Measurements from ENCODE around the gene TEF. TPM values are rescaled to one million over a fixed set of nuclear protein-coding genes. Genes with fewer than 3 reads are reported as not detected.

The TEF gene
- total and polyA plus RNA-seq, 2 experiments from 2014 or later, result 2.3 to 7.2 TPM

DNA sequence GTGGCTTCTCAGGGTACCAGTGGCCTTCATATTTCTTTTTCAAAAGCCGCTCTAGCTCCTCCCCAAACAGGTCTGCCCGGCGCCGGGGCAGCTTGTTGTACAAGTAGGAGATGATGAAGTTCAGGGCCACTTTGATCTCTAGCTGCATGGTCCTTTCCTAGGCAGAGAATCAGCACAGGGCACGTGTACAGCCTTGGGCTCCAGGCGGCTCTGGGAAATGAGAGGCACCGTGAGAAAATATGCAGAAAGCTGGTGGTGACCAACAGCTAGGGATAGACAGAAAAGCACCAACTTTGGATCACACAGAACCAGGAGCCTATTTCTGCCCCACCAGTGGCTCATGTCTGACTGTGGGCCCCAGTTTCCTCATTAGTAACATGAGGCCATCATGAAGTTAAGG is 55.5 kb downstream of the TEF start:
- H3K36me3 ChIP-seq (ENCODE audit: insufficient read depth), result peaks cover 29% of the 10 kb centered on the region

More for the DNA sequence above, 55.5 kb downstream of the TEF start:
- no peaks in the 10 kb centered on the region for H3K4me1 ChIP-seq (ENCODE audit: insufficient read depth)
- Mint-ChIP-seq H3K36me3 (ENCODE audit: low read depth) (peaks cover 54% of the 10 kb centered on the region), H3K9me3 (no peaks in the 10 kb centered on the region), H3K4me3 (no peak overlapping the region), H3K27ac (no peak overlapping the region), H3K27me3 (ENCODE audit: insufficient read depth, low read depth, poor library complexity) (no peaks in the 10 kb centered on the region), H3K4me1 (peaks cover under 1% of the 10 kb centered on the region; the same call in 2 of the 3 replicates)
- no peak for ATAC-seq
- peaks cover 47% of the 10 kb centered on the region for H4K20me1 ChIP-seq (replicated peaks; ENCODE audit: insufficient read depth)
- no peaks in the 10 kb centered on the region for H3K27me3 ChIP-seq (ENCODE audit: insufficient read depth)
- H3K27ac ChIP-seq (ENCODE audit: low read depth), result no peak overlapping the region
- H3K4me2 ChIP-seq, result no peak overlapping the region
- TF ChIP-seq EZH2 (IDR thresholded peaks at IDR 0.05; ENCODE audit: low read depth, unreplicated experiment), result no peak
- no peak for TF ChIP-seq NANOG (IDR thresholded peaks at IDR 0.05; ENCODE audit: borderline replicate concordance)
- TF ChIP-seq JUNB (IDR thresholded peaks at IDR 0.05; ENCODE audit: unreplicated experiment), result no peak
- TF ChIP-seq, protein P1, sequence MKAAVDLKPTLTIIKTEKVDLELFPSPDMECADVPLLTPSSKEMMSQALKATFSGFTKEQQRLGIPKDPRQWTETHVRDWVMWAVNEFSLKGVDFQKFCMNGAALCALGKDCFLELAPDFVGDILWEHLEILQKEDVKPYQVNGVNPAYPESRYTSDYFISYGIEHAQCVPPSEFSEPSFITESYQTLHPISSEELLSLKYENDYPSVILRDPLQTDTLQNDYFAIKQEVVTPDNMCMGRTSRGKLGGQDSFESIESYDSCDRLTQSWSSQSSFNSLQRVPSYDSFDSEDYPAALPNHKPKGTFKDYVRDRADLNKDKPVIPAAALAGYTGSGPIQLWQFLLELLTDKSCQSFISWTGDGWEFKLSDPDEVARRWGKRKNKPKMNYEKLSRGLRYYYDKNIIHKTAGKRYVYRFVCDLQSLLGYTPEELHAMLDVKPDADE (IDR thresholded peaks at IDR 0.05), result no peak
- no peak for TF ChIP-seq ZNF114 (CRISPR knock-in tag; IDR thresholded peaks at IDR 0.05)
- no peak for TF ChIP-seq ZNF331 (CRISPR knock-in tag; IDR thresholded peaks at IDR 0.05; ENCODE audit: low read depth)
- TF ChIP-seq, protein P2, sequence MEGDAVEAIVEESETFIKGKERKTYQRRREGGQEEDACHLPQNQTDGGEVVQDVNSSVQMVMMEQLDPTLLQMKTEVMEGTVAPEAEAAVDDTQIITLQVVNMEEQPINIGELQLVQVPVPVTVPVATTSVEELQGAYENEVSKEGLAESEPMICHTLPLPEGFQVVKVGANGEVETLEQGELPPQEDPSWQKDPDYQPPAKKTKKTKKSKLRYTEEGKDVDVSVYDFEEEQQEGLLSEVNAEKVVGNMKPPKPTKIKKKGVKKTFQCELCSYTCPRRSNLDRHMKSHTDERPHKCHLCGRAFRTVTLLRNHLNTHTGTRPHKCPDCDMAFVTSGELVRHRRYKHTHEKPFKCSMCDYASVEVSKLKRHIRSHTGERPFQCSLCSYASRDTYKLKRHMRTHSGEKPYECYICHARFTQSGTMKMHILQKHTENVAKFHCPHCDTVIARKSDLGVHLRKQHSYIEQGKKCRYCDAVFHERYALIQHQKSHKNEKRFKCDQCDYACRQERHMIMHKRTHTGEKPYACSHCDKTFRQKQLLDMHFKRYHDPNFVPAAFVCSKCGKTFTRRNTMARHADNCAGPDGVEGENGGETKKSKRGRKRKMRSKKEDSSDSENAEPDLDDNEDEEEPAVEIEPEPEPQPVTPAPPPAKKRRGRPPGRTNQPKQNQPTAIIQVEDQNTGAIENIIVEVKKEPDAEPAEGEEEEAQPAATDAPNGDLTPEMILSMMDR (conservative IDR thresholded peaks at IDR 0.05; ENCODE audit: low read depth in 2 of 2), result no peak
- TF ChIP-seq, protein P3, sequence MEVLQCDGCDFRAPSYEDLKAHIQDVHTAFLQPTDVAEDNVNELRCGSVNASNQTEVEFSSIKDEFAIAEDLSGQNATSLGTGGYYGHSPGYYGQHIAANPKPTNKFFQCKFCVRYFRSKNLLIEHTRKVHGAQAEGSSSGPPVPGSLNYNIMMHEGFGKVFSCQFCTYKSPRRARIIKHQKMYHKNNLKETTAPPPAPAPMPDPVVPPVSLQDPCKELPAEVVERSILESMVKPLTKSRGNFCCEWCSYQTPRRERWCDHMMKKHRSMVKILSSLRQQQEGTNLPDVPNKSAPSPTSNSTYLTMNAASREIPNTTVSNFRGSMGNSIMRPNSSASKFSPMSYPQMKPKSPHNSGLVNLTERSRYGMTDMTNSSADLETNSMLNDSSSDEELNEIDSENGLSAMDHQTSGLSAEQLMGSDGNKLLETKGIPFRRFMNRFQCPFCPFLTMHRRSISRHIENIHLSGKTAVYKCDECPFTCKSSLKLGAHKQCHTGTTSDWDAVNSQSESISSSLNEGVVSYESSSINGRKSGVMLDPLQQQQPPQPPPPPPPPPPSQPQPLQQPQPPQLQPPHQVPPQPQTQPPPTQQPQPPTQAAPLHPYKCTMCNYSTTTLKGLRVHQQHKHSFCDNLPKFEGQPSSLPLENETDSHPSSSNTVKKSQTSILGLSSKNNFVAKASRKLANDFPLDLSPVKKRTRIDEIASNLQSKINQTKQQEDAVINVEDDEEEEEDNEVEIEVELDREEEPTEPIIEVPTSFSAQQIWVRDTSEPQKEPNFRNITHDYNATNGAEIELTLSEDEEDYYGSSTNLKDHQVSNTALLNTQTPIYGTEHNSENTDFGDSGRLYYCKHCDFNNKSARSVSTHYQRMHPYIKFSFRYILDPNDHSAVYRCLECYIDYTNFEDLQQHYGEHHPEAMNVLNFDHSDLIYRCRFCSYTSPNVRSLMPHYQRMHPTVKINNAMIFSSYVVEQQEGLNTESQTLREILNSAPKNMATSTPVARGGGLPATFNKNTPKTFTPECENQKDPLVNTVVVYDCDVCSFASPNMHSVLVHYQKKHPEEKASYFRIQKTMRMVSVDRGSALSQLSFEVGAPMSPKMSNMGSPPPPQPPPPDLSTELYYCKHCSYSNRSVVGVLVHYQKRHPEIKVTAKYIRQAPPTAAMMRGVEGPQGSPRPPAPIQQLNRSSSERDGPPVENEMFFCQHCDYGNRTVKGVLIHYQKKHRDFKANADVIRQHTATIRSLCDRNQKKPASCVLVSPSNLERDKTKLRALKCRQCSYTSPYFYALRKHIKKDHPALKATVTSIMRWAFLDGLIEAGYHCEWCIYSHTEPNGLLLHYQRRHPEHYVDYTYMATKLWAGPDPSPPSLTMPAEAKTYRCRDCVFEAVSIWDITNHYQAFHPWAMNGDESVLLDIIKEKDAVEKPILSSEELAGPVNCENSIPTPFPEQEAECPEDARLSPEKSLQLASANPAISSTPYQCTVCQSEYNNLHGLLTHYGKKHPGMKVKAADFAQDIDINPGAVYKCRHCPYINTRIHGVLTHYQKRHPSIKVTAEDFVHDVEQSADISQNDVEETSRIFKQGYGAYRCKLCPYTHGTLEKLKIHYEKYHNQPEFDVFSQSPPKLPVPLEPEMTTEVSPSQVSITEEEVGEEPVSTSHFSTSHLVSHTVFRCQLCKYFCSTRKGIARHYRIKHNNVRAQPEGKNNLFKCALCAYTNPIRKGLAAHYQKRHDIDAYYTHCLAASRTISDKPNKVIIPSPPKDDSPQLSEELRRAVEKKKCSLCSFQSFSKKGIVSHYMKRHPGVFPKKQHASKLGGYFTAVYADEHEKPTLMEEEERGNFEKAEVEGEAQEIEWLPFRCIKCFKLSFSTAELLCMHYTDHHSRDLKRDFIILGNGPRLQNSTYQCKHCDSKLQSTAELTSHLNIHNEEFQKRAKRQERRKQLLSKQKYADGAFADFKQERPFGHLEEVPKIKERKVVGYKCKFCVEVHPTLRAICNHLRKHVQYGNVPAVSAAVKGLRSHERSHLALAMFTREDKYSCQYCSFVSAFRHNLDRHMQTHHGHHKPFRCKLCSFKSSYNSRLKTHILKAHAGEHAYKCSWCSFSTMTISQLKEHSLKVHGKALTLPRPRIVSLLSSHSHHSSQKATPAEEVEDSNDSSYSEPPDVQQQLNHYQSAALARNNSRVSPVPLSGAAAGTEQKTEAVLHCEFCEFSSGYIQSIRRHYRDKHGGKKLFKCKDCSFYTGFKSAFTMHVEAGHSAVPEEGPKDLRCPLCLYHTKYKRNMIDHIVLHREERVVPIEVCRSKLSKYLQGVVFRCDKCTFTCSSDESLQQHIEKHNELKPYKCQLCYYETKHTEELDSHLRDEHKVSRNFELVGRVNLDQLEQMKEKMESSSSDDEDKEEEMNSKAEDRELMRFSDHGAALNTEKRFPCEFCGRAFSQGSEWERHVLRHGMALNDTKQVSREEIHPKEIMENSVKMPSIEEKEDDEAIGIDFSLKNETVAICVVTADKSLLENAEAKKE (CRISPR knock-in tag; IDR thresholded peaks at IDR 0.05), result no peak
- no peak for TF ChIP-seq STAT1 (IDR thresholded peaks at IDR 0.05; ENCODE audit: unreplicated experiment)
- no peak for TF ChIP-seq EZH2phosphoT487 (IDR thresholded peaks at IDR 0.05; ENCODE audit: unreplicated experiment)
- TF ChIP-seq, protein P4, sequence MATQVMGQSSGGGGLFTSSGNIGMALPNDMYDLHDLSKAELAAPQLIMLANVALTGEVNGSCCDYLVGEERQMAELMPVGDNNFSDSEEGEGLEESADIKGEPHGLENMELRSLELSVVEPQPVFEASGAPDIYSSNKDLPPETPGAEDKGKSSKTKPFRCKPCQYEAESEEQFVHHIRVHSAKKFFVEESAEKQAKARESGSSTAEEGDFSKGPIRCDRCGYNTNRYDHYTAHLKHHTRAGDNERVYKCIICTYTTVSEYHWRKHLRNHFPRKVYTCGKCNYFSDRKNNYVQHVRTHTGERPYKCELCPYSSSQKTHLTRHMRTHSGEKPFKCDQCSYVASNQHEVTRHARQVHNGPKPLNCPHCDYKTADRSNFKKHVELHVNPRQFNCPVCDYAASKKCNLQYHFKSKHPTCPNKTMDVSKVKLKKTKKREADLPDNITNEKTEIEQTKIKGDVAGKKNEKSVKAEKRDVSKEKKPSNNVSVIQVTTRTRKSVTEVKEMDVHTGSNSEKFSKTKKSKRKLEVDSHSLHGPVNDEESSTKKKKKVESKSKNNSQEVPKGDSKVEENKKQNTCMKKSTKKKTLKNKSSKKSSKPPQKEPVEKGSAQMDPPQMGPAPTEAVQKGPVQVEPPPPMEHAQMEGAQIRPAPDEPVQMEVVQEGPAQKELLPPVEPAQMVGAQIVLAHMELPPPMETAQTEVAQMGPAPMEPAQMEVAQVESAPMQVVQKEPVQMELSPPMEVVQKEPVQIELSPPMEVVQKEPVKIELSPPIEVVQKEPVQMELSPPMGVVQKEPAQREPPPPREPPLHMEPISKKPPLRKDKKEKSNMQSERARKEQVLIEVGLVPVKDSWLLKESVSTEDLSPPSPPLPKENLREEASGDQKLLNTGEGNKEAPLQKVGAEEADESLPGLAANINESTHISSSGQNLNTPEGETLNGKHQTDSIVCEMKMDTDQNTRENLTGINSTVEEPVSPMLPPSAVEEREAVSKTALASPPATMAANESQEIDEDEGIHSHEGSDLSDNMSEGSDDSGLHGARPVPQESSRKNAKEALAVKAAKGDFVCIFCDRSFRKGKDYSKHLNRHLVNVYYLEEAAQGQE (IDR thresholded peaks at IDR 0.05; ENCODE audit: unreplicated experiment), result no peak
- no peak for TF ChIP-seq POLR2AphosphoS5 (IDR thresholded peaks at IDR 0.05; ENCODE audit: low read depth)
- TF ChIP-seq CREB1 (CRISPR knock-in tag; IDR thresholded peaks at IDR 0.05; ENCODE audit: low read depth), result no peak
- no peaks in the 10 kb centered on the region for H3K9me2 ChIP-seq (ENCODE audit: insufficient read depth)
- no peak overlapping the region for H2AFZ ChIP-seq
- DNase-seq (ENCODE audit: low spot score), result no peak
- H3F3A ChIP-seq (replicated peaks; ENCODE audit: low read depth), result peaks cover 31% of the 10 kb centered on the region; the same call in 1 of the 2 replicates
- no peak overlapping the region for H3K4me3 ChIP-seq
- peaks cover 72% of the 10 kb centered on the region for H3K79me2 ChIP-seq (replicated peaks; ENCODE audit: insufficient read depth)
